Measurements from ENCODE around the gene SLC38A8.

The SLC38A8 gene

GRCh38 chr16:84082110-84082509, 39.5 kb upstream of the SLC38A8 start:
- Histone ChIP-seq H3K4me1 (ENCODE audit: insufficient read depth, low read length) (no peaks in the 10 kb centered on the region), H3K4me3 (ENCODE audit: low read depth in 1 of 2, low read length in 2 of 2) (no peak overlapping the region), H3K27me3 (ENCODE audit: control insufficient read depth in 1 of 2, insufficient read depth in 2 of 2, low read length in 2 of 2) (no peaks in the 10 kb centered on the region), H3K9ac (ENCODE audit: low read length) (no peak overlapping the region), H3K9me3 (ENCODE audit: low read length) (no peaks in the 10 kb centered on the region), H3K27ac (ENCODE audit: low read depth, low read length) (no peak overlapping the region), H3K36me3 (ENCODE audit: insufficient read depth, low read length) (peaks cover 73% of the 10 kb centered on the region)

DNA sequence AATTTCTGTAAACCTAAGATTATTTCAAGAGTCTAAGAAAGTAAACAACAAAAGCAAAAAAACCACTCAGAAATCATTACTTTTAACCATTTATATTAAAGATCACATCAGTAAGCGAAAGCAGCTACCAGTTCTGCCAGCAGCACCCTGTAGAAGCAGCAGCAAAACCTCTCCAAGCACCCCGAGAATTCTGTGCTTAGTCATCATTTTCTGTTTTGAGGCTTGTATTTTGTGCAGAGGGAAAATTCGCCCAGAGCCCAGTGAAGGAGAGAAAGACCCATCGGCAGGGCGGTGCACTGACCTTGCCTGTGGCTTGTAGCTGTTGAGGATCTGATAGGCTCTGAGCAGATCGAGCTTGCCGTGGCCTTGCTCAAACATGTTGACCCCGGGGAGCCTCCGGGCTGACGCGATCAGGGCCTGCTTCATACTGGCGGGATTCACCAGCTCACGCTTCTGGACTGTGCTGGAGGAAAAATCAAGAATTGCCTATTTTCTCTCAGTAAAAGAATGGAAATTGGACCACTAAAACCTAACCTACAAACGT, 38.9 kb upstream of the SLC38A8 start:
- no peak overlapping the region for H3K27ac ChIP-seq (ENCODE audit: low read depth, low read length)
- peaks cover 67% of the 10 kb centered on the region for H3K36me3 ChIP-seq (ENCODE audit: insufficient read depth, low read length)
- H3K9me3 ChIP-seq (ENCODE audit: low read length): no peaks in the 10 kb centered on the region
- no peak overlapping the region for H3K9ac ChIP-seq (ENCODE audit: low read length)
- no peak overlapping the region for H3K4me3 ChIP-seq (ENCODE audit: low read depth in 1 of 2, low read length in 2 of 2)
- H3K27me3 ChIP-seq (ENCODE audit: control insufficient read depth in 1 of 2, insufficient read depth in 2 of 2, low read length in 2 of 2): no peaks in the 10 kb centered on the region
- H3K4me1 ChIP-seq (ENCODE audit: insufficient read depth, low read length): no peaks in the 10 kb centered on the region

GRCh38 chr16:84080813-84081212, 38.2 kb upstream of the SLC38A8 start:
- Histone ChIP-seq H3K4me3 (ENCODE audit: low read depth in 1 of 2, low read length in 2 of 2) (no peak overlapping the region), H3K4me1 (ENCODE audit: insufficient read depth, low read length) (no peaks in the 10 kb centered on the region), H3K27ac (ENCODE audit: low read depth, low read length) (no peak overlapping the region), H3K9ac (ENCODE audit: low read length) (no peak overlapping the region), H3K27me3 (ENCODE audit: control insufficient read depth in 1 of 2, insufficient read depth in 2 of 2, low read length in 2 of 2) (no peaks in the 10 kb centered on the region), H3K9me3 (ENCODE audit: low read length) (no peaks in the 10 kb centered on the region), H3K36me3 (ENCODE audit: insufficient read depth, low read length) (peaks cover 60% of the 10 kb centered on the region)

DNA sequence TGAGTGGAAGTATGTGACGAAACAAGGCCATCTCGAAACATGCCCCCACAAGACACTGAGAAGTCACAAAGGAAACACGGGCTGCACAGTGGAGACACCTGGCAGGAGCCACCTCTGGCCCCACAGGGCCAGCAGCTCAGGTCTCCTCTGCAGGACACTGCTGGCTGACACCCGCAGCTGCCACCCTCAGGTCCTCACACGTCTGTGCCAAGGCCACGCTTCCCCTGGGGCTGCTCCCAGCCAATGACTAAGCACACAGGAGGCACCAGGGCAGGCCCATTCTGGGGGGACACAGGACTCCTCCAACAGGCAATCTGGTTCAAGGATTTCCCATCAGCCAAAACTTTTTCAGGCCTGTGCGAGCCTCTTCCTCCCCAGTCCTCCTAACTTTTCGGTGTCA, 37.8 kb upstream of the SLC38A8 start:
- Histone ChIP-seq H3K9me3 (ENCODE audit: low read length) (no peaks in the 10 kb centered on the region), H3K4me3 (ENCODE audit: low read depth in 1 of 2, low read length in 2 of 2) (no peak overlapping the region), H3K27me3 (ENCODE audit: control insufficient read depth in 1 of 2, insufficient read depth in 2 of 2, low read length in 2 of 2) (no peaks in the 10 kb centered on the region), H3K36me3 (ENCODE audit: insufficient read depth, low read length) (peaks cover 63% of the 10 kb centered on the region), H3K27ac (ENCODE audit: low read depth, low read length) (no peak overlapping the region), H3K4me1 (ENCODE audit: insufficient read depth, low read length) (no peaks in the 10 kb centered on the region), H3K9ac (ENCODE audit: low read length) (no peak overlapping the region)

DNA sequence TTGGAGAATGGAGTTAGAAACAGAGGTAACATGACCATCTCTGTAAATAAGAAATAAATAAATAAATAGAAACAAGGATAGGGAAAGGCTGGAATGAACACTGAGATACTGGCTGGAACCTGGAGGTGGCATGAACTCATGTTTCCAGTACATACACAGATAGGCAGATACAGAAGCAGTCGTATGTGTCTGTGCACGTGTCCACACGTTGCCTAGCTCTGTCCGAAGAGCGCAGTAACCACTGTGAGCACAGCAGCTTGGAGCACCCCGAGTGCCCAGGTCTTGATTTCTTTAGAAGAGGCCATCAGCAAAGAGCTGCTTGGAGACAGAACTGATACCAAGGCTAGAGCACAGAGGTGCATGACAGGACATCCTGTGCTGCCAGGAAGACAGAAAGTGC, 37.1 kb upstream of the SLC38A8 start:
- no peak overlapping the region for H3K9ac ChIP-seq (ENCODE audit: low read length)
- no peaks in the 10 kb centered on the region for H3K27me3 ChIP-seq (ENCODE audit: control insufficient read depth in 1 of 2, insufficient read depth in 2 of 2, low read length in 2 of 2)
- no peak overlapping the region for H3K4me3 ChIP-seq (ENCODE audit: low read depth in 1 of 2, low read length in 2 of 2)
- no peak overlapping the region for H3K27ac ChIP-seq (ENCODE audit: low read depth, low read length)
- H3K36me3 ChIP-seq (ENCODE audit: insufficient read depth, low read length): peaks cover 68% of the 10 kb centered on the region
- no peaks in the 10 kb centered on the region for H3K4me1 ChIP-seq (ENCODE audit: insufficient read depth, low read length)
- H3K9me3 ChIP-seq (ENCODE audit: low read length): no peaks in the 10 kb centered on the region

DNA sequence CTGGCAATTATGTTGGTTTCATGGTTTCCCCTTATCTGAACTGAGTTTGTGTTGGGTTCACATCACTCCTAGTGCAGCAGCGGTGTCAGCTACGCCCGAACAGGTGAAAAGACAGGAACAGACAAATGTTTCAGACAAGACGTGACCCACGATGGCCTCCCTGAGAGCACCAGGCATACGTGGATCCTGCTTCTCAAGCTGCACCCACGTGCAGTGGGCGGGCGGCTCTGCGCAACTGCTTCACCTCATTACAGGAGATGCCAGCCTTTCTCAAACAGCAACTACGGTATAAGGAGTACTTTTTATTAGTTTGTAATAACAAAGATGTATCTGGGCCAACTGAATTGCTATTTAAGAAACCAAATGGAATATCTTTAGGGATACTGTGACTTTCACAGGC, 32.8 kb upstream of the SLC38A8 start:
- H3K27ac ChIP-seq (ENCODE audit: low read depth, low read length): no peak overlapping the region
- no peak overlapping the region for H3K4me3 ChIP-seq (ENCODE audit: low read depth in 1 of 2, low read length in 2 of 2)
- no peak overlapping the region for H3K9ac ChIP-seq (ENCODE audit: low read length)
- H3K27me3 ChIP-seq (ENCODE audit: control insufficient read depth in 1 of 2, insufficient read depth in 2 of 2, low read length in 2 of 2): no peaks in the 10 kb centered on the region
- H3K36me3 ChIP-seq (ENCODE audit: insufficient read depth, low read length): peaks cover 65% of the 10 kb centered on the region
- H3K4me1 ChIP-seq (ENCODE audit: insufficient read depth, low read length): no peaks in the 10 kb centered on the region
- no peaks in the 10 kb centered on the region for H3K9me3 ChIP-seq (ENCODE audit: low read length)

- H3K4me1 ChIP-seq (ENCODE audit: insufficient read depth, low read length): no peaks in the 10 kb centered on the region
- H3K27ac ChIP-seq (ENCODE audit: low read depth, low read length): no peak overlapping the region
- no peak overlapping the region for H3K4me3 ChIP-seq (ENCODE audit: low read depth in 1 of 2, low read length in 2 of 2)
- H3K9me3 ChIP-seq (ENCODE audit: low read length): no peaks in the 10 kb centered on the region
- no peaks in the 10 kb centered on the region for H3K27me3 ChIP-seq (ENCODE audit: control insufficient read depth in 1 of 2, insufficient read depth in 2 of 2, low read length in 2 of 2)
- peaks cover 66% of the 10 kb centered on the region for H3K36me3 ChIP-seq (ENCODE audit: insufficient read depth, low read length)
- no peak overlapping the region for H3K9ac ChIP-seq (ENCODE audit: low read length)
These were observed 32.1 kb upstream of the SLC38A8 start for GRCh38 chr16:84074721-84075120.

DNA sequence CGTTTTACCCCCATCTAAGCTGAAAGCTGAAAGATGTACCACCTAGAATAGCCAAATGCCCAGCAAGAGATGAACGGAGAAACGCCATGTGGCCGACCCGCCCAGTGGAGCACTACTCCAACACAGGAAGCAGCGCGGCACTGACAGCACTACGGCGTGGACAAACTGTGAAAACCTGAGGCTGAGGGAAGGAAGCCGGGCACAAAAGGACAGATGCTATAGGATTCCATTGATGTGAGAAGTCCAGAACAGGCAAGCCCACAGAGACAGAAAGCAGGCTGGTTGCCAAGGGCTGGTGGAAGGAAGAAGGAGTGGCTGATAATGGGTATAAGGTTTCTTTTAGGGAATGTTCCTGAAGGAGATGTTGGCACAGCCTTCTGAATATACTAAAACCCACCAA, 29.4 kb upstream of the SLC38A8 start:
- no peaks in the 10 kb centered on the region for H3K9me3 ChIP-seq (ENCODE audit: low read length)
- H3K9ac ChIP-seq (ENCODE audit: low read length): no peak overlapping the region
- no peaks in the 10 kb centered on the region for H3K4me1 ChIP-seq (ENCODE audit: insufficient read depth, low read length)
- H3K27ac ChIP-seq (ENCODE audit: low read depth, low read length): no peak overlapping the region
- no peaks in the 10 kb centered on the region for H3K27me3 ChIP-seq (ENCODE audit: control insufficient read depth in 1 of 2, insufficient read depth in 2 of 2, low read length in 2 of 2)
- peaks cover 78% of the 10 kb centered on the region for H3K36me3 ChIP-seq (ENCODE audit: insufficient read depth, low read length)
- no peak overlapping the region for H3K4me3 ChIP-seq (ENCODE audit: low read depth in 1 of 2, low read length in 2 of 2)

DNA sequence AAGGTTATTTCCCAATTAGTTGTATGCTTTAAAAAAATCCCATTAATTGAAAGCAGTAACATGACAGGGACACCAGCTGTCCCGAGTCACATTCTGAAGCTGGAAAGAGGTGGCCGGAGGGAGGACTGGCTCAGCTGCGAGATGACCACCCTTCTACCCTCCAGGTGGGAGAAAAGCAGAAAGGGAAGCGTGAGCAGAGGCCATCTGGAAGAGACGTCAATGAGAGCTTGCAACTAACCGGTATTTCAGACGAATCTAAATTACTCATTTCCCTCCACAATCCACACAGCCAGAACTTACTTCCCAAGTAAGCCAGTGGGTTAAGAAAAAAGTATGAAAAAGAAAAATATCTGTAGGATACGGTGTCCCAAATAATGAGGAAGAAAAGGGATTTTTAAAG, 28.5 kb upstream of the SLC38A8 start:
- no peak overlapping the region for H3K9ac ChIP-seq (ENCODE audit: low read length)
- H3K27me3 ChIP-seq (ENCODE audit: control insufficient read depth in 1 of 2, insufficient read depth in 2 of 2, low read length in 2 of 2): no peaks in the 10 kb centered on the region
- H3K27ac ChIP-seq (ENCODE audit: low read depth, low read length): no peak overlapping the region
- H3K4me3 ChIP-seq (ENCODE audit: low read depth in 1 of 2, low read length in 2 of 2): no peak overlapping the region
- no peaks in the 10 kb centered on the region for H3K9me3 ChIP-seq (ENCODE audit: low read length)
- H3K4me1 ChIP-seq (ENCODE audit: insufficient read depth, low read length): no peaks in the 10 kb centered on the region
- peaks cover 84% of the 10 kb centered on the region for H3K36me3 ChIP-seq (ENCODE audit: insufficient read depth, low read length)

DNA sequence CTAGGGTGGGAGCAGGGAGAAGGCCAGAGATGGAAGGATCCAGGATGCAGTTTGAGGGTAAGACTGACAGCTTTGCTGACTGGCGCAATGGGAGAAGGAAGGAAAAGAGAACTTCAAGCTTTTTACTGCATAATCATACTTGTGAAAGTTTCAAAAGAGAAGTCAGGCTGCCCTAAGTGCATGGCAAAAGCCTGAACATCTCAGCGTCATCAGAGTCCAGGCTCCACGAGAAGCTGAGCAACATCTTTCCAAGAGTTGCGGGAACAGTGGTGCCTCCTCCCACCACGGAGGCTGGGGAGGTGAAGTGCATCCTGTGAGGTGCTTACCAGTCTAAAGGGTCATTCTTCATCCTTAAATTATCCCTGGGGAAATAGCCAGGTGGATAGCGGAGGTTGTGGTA, 26.9 kb upstream of the SLC38A8 start:
- no peak overlapping the region for H3K9ac ChIP-seq (ENCODE audit: low read length)
- no peaks in the 10 kb centered on the region for H3K4me1 ChIP-seq (ENCODE audit: insufficient read depth, low read length)
- peaks cover 87% of the 10 kb centered on the region for H3K36me3 ChIP-seq (ENCODE audit: insufficient read depth, low read length)
- no peaks in the 10 kb centered on the region for H3K9me3 ChIP-seq (ENCODE audit: low read length)
- H3K4me3 ChIP-seq (ENCODE audit: low read depth in 1 of 2, low read length in 2 of 2): no peak overlapping the region
- H3K27me3 ChIP-seq (ENCODE audit: control insufficient read depth in 1 of 2, insufficient read depth in 2 of 2, low read length in 2 of 2): no peaks in the 10 kb centered on the region
- H3K27ac ChIP-seq (ENCODE audit: low read depth, low read length): no peak overlapping the region

GRCh38 chr16:84068783-84069462, 26.3 kb upstream of the SLC38A8 start:
- Histone ChIP-seq H3K36me3 (ENCODE audit: insufficient read depth, low read length) (peaks cover 87% of the 10 kb centered on the region), H3K9ac (ENCODE audit: low read length) (no peak overlapping the region), H3K27me3 (ENCODE audit: control insufficient read depth in 1 of 2, insufficient read depth in 2 of 2, low read length in 2 of 2) (no peaks in the 10 kb centered on the region), H3K9me3 (ENCODE audit: low read length) (no peaks in the 10 kb centered on the region), H3K4me3 (ENCODE audit: low read depth in 1 of 2, low read length in 2 of 2) (no peak overlapping the region), H3K27ac (ENCODE audit: low read depth, low read length) (no peak overlapping the region), H3K4me1 (ENCODE audit: insufficient read depth, low read length) (no peaks in the 10 kb centered on the region)

GRCh38 chr16:84068041-84068440, 25.4 kb upstream of the SLC38A8 start:
- Histone ChIP-seq H3K27me3 (ENCODE audit: control insufficient read depth in 1 of 2, insufficient read depth in 2 of 2, low read length in 2 of 2) (no peaks in the 10 kb centered on the region), H3K4me1 (ENCODE audit: insufficient read depth, low read length) (no peaks in the 10 kb centered on the region), H3K36me3 (ENCODE audit: insufficient read depth, low read length) (peaks cover 93% of the 10 kb centered on the region), H3K9ac (ENCODE audit: low read length) (no peak overlapping the region), H3K4me3 (ENCODE audit: low read depth in 1 of 2, low read length in 2 of 2) (no peak overlapping the region), H3K27ac (ENCODE audit: low read depth, low read length) (no peak overlapping the region), H3K9me3 (ENCODE audit: low read length) (no peaks in the 10 kb centered on the region)
